Measurements from ENCODE around the gene LY6G6F.
A peak's percentile ranks its signal among the peaks of the same experiment; 100 is the strongest.

Gene LY6G6F

DNA sequence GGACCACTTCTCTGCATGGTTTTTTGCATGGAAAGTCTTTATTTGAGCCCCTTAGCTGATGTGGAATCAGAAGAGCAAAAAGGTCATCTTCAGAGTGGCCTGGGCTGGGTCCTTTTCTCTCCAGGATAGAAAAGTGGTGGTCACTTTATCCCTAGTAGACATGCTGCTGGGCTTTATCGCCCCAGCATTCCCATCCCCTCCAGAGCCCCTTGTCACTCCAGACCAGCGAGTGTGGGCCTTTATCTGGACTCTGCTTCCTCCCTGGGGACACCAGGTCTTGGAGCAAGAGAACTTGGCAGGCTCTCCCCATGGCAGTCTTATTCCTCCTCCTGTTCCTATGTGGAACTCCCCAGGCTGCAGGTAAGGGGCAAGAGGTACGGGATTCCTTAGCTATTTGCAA, at the start of gene LY6G6F:
Gene LY6G6F (plus strand): TSS at position 268 of the 400 bp plus-strand sequence. CDS start 41 bp downstream, at position 309.
- DNase-seq: no peak

- DNase-seq: no peak
Measured at GRCh38 chr6:31657406-31658157, 49.1 kb upstream of the LY6G6F start.

GRCh38 chr6:31658158-31658688, 48.4 kb upstream of the LY6G6F start:
- DNase-seq: no peak

- DNase-seq: no peak
Measured at GRCh38 chr6:31658983-31659648, 47.5 kb upstream of the LY6G6F start.

DNA sequence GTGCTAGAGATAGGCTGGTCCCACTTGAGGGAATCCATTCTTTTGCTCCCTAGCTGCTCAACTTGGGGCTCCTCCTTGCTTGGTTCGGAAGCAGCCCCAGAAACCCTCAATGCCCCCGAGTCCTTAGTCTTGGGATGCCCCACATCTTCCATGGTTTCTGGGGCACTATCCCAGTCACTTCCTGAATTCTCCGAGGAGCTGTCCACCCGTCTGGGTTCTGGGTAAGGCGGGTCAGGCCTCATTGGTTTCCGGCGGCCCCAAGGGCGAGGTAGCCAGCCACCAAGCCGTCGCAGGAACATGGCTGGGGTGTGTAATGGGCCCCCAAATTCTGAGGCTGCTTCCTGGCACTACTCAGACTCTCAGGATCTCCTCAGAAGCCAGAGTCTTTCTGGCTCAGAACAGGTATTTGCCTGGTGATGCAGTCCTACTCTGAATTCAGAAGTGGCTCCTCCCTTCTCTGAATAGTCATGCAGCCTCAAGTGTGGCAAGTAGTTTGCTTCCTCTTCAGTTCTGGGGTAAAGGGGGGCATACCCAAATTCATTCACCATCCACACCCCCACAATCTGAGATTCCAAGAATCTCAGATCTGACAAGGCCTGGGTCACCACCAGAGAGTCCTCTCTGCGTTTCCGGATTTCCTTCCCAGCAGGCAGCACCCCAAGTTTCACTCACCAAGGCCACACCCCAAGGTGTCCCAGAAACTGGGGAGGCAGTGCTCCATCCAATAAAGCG, 46.9 kb upstream of the LY6G6F start:
- DNase-seq: peak; percentile 60

DNA sequence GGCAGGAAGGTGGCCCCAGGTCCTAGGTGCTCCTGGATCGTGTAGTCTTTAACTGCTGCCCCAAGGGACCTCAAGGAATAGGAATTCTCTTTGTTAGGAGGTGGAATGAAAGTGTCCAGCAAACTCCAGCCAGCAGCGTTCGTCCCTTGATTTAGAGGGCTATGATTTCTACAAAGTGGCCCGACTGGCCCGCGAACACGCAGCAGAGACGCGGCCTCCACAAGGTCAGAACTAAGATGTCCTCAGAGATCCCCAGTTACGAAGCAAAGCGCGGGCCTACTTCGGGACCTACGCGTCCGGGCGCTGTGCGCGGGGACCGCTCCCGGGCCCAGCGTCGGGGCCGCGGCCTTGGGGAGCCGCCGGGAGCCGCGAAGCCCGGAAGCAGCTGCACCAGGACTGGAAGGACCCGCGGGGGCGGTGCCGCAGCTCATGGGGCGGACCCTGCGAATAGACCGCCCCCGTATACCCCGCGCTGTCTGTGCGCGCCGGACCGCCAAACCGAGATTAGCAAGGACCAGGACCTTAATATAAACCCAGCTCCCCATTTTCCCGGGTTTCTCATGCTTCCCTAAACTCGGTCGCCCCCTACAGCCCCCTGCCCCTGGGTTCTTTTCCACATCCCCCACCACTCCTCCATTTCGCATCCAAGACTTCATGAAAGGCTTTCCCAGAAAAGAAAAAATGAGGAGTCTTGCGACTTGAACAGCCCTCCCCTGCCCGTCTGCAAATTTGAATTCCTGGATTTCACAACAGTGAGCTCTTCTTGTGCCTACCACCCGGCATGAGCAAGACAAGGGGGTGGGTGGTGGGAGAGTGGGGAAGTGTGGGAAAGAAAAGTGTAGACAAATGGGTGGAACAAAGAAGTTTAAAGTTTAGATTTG, 46.0 kb upstream of the LY6G6F start, which contains the start of gene C6orf47:
Gene C6orf47 (minus strand): TSS at position 398 of the 881 bp plus-strand sequence. CDS start 831 bp downstream, outside the sequence.
- DNase-seq: peak; percentile 87

DNA sequence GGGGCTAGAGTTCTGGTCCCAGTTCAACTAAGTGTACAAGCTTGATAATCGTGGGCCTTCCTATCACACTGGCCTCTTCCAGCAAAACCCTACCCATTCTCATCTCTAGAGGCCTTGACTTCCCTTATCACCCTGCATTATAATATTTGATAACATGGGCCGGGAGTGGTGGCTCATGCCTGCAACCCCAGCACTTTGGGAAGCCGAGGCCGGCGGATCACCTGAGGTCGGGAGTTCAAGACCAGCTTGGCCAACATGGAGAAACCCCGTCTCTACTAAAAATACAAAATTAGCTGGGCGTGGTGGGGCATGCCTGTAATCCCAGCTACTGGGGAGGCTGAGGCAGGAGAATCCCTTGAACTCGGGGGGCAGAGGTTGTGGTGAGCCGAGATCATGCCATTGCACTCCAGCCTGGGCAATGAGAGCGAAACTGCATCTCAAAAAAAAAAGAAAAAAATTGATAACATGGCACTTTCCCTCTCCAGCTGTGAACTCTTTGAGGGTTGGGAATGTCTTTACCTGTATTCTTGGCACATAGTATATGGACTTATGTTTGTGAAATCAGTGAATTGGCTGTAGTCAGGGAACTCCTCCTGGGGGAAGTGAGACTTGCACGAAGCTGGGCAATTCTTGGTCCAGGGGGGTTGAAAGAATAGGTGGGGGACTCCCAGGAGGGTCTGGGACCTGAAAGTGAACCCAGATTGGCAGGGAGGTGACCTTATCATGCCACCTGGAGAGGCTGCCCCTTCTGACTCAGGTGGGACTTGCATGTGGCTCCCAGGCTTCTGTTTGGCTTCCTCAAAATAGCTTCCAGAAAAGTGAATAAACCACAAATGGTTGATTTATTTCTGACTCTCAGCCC, 45.2 kb upstream of the LY6G6F start:
- peak; percentile 63 for DNase-seq

- no peak for DNase-seq
Measured at GRCh38 chr6:31662124-31662723, 44.4 kb upstream of the LY6G6F start.

DNA sequence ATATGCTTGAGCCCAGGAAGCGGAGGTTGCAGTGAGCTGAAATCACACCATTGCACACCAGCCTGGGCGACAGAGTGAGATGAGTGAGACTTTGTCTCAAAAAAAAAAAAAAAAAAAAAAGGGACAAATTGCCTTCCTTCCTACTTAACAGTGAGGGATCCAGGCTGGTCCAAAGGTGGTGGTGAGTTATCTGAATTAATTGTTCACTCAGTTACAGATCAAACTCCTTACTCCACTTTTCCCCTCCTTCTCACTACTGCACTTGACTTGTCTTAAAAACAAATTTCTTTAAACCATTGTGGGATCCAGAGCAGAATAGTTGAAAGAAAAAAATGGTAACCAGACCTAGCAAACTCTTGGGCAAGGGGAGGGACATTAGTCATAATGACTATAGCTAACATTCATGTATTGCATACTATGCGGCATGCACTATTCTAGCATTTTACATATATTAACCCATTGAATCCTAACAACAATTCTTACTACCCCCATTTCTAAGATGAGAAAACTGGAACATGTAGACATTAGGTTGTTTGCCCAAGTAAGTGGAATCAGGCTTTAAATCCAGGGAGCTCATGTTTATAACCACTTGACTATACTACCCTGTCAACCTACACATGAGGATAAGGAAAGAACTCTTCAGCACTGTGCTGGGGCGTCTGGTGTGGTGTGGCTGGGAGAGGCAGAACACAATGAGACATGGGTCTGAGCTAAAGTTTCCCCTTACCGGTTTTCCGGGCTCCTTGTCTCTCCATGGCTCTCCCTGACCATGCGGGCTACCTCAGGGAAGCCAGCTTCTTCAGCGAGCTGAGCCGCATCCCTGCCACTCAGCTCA, 43.3 kb upstream of the LY6G6F start:
- no peak for DNase-seq

GRCh38 chr6:31663961-31664789, 42.5 kb upstream of the LY6G6F start:
- DNase-seq: no peak

GRCh38 chr6:31664790-31665500, 41.7 kb upstream of the LY6G6F start, which contains the start of gene GPANK1:
Gene GPANK1 (minus strand): TSS chr6:31664997. CDS start chr6:31664478, 519 bp downstream.
- peak; percentile 99 for DNase-seq

DNA sequence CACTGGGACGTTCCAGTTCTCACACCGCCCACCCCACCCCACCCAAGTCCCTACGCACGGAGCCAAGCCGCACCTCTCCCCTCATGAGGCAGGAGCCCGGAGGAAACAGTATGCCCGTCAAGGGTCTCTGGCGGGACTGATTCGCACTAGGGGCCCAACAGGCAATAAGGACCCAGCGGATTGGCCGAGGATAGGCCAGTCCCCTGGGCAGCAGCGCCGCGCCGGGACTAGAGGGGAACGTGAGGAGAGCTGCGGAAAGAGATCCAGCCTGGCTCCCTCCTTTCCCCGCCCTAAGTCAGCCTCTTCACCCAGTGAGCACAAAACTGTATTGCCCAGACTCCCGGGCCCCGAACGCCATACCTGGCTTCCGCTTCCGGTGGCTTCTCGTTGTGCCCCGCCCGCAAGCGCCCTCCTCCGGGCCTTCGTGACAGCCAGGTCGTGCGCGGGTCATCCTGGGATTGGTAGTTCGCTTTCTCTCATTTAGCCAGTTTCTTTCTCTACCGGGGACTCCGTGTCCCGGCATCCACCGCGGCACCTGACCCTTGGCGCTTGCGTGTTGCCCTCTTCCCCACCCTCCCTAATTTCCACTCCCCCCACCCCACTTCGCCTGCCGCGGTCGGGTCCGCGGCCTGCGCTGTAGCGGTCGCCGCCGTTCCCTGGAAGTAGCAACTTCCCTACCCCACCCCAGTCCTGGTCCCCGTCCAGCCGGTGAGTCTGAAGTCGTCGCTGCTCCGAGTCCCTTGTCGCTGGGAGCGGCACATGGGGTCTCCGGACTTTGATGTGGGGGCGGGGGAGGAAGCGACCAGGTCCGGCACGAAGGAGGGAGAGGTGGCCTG, 40.9 kb upstream of the LY6G6F start, which contains the start of gene CSNK2B:
Gene CSNK2B (plus strand): TSS at position 580 of the 836 bp plus-strand sequence. CDS start 752 bp downstream, outside the sequence.
- DNase-seq: peak; percentile 98

DNA sequence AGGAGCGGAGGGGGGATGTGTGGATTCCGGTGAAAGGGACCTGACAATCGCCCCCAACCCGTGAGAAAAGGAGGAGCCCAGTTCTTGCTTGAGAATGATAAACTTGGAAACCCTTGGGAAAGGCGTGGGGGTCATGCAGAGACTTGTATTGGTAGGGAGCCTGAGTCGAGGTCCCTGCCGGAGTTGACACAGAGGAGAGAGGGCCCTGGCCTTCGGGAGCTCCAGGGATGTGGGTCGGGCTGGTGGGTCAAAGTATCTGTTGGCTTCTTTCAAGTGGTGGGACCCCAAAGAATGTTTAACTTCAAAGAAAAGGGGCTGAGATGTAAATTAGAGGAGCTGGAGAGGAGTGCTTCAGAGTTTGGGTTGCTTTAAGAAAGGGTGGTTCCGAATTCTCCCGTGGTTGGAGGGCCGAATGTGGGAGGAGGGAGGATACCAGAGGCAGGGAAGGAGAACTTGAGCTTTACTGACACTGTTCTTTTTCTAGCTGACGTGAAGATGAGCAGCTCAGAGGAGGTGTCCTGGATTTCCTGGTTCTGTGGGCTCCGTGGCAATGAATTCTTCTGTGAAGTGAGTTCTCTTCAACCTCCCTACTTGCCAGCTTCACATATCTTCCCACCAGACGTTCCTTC, 40.2 kb upstream of the LY6G6F start:
- peak; percentile 17 for DNase-seq

DNA sequence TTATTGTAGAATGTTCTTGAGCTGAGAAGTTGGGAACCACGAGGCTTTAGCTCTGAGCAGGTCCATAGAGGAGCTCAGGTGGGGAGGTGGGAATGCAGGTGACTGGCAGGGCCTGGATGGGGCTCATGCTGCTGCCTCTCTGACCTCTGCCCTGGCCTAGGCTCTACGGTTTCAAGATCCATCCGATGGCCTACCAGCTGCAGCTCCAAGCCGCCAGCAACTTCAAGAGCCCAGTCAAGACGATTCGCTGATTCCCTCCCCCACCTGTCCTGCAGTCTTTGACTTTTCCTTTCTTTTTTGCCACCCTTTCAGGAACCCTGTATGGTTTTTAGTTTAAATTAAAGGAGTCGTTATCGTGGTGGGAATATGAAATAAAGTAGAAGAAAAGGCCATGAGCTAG, 37.0 kb upstream of the LY6G6F start, which contains the start of gene LY6G5B:
Gene LY6G5B (plus strand): TSS at position 301 of the 400 bp plus-strand sequence. CDS start 975 bp downstream, outside the sequence.
- DNase-seq: no peak

DNA sequence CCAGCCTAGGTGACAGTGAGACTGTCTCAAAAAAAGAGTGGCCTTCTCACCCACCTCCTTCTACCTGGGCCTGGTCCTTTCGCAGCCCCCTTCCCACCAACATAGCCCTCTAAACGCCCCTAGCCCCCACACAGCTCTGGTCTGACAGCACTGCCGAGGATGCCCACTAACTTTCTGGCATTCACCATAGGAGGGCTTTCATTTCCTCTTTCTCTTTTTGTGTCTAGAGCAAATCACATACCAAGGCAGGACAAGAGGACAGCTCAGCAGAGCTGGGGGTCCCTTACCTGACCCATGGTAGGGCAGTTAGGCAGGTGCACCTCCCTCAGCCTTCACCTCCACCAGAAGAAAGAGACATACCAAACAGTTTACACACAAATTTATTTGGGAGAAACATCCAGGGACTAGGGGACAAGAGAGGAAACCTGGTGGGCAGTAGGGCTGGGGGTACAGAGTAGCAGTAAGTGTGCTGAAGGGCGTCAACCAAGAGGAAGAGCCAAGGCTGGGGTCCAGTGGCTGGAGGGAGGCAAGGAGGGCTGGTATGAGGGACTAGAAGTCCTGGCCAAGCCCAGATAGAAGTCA, 30.3 kb upstream of the LY6G6F start:
- DNase-seq: no peak

GRCh38 chr6:31676904-31677303, 29.8 kb upstream of the LY6G6F start:
- DNase-seq: no peak

Data from hematopoietic multipotent progenitor cell treated with erythropoietin and hydrocortisone succinate and interleukin-3 and kit ligand, for 8 days (in vitro differentiated cells).